ENCODE measurements around the gene RPP25L.
A peak's percentile ranks its signal among the peaks of the same experiment; 100 is the strongest.

RPP25L gene

GRCh38 chr9:34582787-34583186 lies 29.1 kb downstream of the RPP25L start:
- DNase-seq, result no peak

GRCh38 chr9:34581318-34581717 lies 30.6 kb downstream of the RPP25L start:
- no peak for DNase-seq

GRCh38 chr9:34580358-34580757 lies 31.5 kb downstream of the RPP25L start:
- no peak for DNase-seq

GRCh38 chr9:34579808-34580163 lies 32.1 kb downstream of the RPP25L start:
- no peak for DNase-seq

GRCh38 chr9:34579104-34579807 lies 32.6 kb downstream of the RPP25L start:
- DNase-seq, result peak; percentile 20

- DNase-seq, result no peak
These were observed 33.4 kb downstream of the RPP25L start for GRCh38 chr9:34578241-34579103.

- DNase-seq, result peak; percentile 14
These were observed 34.3 kb downstream of the RPP25L start for GRCh38 chr9:34577400-34578240.

- peak; percentile 15 for DNase-seq
These were observed 35.1 kb downstream of the RPP25L start for GRCh38 chr9:34576597-34577399.

- no peak for DNase-seq
These were observed 35.9 kb downstream of the RPP25L start for GRCh38 chr9:34575862-34576596.

- DNase-seq, result no peak
These were observed 36.7 kb downstream of the RPP25L start for GRCh38 chr9:34575241-34575640.

GRCh38 chr9:34574571-34574970 lies 37.3 kb downstream of the RPP25L start:
- no peak for DNase-seq

- DNase-seq, result no peak
These were observed 38.1 kb downstream of the RPP25L start for GRCh38 chr9:34573599-34574325.

- no peak for DNase-seq
These were observed 39.3 kb downstream of the RPP25L start for GRCh38 chr9:34572628-34573027.

GRCh38 chr9:34572092-34572491 lies 39.8 kb downstream of the RPP25L start:
- DNase-seq, result no peak

- no peak for DNase-seq
These were observed 40.5 kb downstream of the RPP25L start for GRCh38 chr9:34571481-34571810.

- no peak for DNase-seq
These were observed 41.0 kb downstream of the RPP25L start for GRCh38 chr9:34570809-34571480.

- peak; percentile 43 for DNase-seq
These were observed 41.5 kb downstream of the RPP25L start for GRCh38 chr9:34570376-34570775.

GRCh38 chr9:34568774-34569173 lies 43.1 kb downstream of the RPP25L start:
- peak; percentile 22 for DNase-seq

- DNase-seq, result no peak
These were observed 43.8 kb downstream of the RPP25L start for GRCh38 chr9:34568133-34568532.

GRCh38 chr9:34566972-34567371 lies 44.9 kb downstream of the RPP25L start:
- DNase-seq, result no peak

GRCh38 chr9:34566322-34566721 lies 45.6 kb downstream of the RPP25L start:
- no peak for DNase-seq
